NB4 (cell line): ENCODE data around the gene ABCA2.

ENCODE experiments used
- POLR2A ChIP-seq: IDR thresholded peaks from 2 replicates; pipeline ENCODE4 v1.6.1; 2011; ENCODE audit warnings: mild to moderate bottlenecking; ENCODE audit not compliant: insufficient read length; ENCODE audit errors: extremely low read depth
- TF ChIP-seq, protein P1 (sequence below): IDR thresholded peaks from one replicate; pipeline ENCODE4 v1.5.1; 2012; ENCODE audit warnings: low read depth, low read length

DNA sequence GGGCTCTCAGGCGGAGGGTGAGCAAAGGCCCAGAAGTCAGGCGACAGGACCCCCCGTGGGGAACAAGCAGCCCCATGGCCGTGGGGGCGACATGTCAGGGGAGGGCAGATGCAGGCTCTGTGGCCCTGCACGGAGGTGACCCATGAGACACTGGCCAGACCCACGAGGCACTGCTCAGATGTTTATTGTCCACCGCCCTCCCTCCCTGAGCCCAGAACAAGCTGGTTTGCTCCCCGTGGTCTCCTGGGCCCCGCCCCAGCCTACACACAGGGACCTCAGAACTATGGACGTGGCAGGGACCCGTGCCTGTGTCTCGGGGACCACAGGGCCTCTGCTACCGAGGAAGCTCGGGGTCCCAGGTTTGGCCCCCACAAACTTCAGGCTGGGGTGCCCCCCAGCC, 2.0 kb upstream of the ABCA2 start:
- TF ChIP-seq, protein P1, sequence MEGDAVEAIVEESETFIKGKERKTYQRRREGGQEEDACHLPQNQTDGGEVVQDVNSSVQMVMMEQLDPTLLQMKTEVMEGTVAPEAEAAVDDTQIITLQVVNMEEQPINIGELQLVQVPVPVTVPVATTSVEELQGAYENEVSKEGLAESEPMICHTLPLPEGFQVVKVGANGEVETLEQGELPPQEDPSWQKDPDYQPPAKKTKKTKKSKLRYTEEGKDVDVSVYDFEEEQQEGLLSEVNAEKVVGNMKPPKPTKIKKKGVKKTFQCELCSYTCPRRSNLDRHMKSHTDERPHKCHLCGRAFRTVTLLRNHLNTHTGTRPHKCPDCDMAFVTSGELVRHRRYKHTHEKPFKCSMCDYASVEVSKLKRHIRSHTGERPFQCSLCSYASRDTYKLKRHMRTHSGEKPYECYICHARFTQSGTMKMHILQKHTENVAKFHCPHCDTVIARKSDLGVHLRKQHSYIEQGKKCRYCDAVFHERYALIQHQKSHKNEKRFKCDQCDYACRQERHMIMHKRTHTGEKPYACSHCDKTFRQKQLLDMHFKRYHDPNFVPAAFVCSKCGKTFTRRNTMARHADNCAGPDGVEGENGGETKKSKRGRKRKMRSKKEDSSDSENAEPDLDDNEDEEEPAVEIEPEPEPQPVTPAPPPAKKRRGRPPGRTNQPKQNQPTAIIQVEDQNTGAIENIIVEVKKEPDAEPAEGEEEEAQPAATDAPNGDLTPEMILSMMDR = no peak
- no peak for TF ChIP-seq POLR2A
